WERI-Rb-1 (cell line): ENCODE results near the gene NMNAT2.

Experiments used
- DNase-seq: peaks from one replicate; pipeline ENCODE4 v3.0.0-alpha.2; 2020
- H3K27ac ChIP-seq: fragments of 250-450 bp; sonication (Bioruptor Pico); 2 replicates; pipeline ENCODE4 v1.5.1; 2020; ENCODE audit warnings: mild to moderate bottlenecking, moderate library complexity
- H3K27me3 ChIP-seq: fragments of 250-450 bp; sonication (Bioruptor Pico); 2 replicates; pipeline ENCODE4 v1.5.1; 2021; ENCODE audit warnings: mild to moderate bottlenecking, low read depth, moderate library complexity; ENCODE audit not compliant: insufficient read depth, severe bottlenecking
- H3K36me3 ChIP-seq: fragments of 250-450 bp; sonication (Bioruptor Pico); 2 replicates; pipeline ENCODE4 v1.5.1; 2020; ENCODE audit warnings: mild to moderate bottlenecking, moderate library complexity
- H3K4me3 ChIP-seq: 2 replicates; pipeline ENCODE4 v1.5.1; 2011; ENCODE audit warnings: low read depth, mild to moderate bottlenecking, control low read depth, low read length
- H3K9me3 ChIP-seq: fragments of 250-450 bp; sonication (Bioruptor Pico); 2 replicates; pipeline ENCODE4 v1.5.1; 2021; ENCODE audit warnings: mild to moderate bottlenecking, moderate library complexity; ENCODE audit not compliant: severe bottlenecking
- CTCF ChIP-seq: IDR thresholded peaks from 2 replicates; pipeline ENCODE4 v1.5.1; 2011; ENCODE audit warnings: low read depth, mild to moderate bottlenecking, control low read depth, inconsistent platforms, low read length

NMNAT2 gene

GRCh38 chr1:183249941-183250452 lies 168.2 kb downstream of the NMNAT2 start:
- no peak for DNase-seq
- H3K9me3 ChIP-seq: no peaks in the 10 kb centered on the region
- H3K4me3 ChIP-seq: no peak overlapping the region
- no peak overlapping the region for H3K27ac ChIP-seq
- H3K36me3 ChIP-seq: no peaks in the 10 kb centered on the region
- H3K27me3 ChIP-seq: no peaks in the 10 kb centered on the region
- TF ChIP-seq CTCF: no peak

GRCh38 chr1:183248989-183249691 lies 169.0 kb downstream of the NMNAT2 start:
- Histone ChIP-seq H3K9me3 (no peaks in the 10 kb centered on the region), H3K36me3 (no peaks in the 10 kb centered on the region), H3K27ac (no peak overlapping the region), H3K27me3 (no peaks in the 10 kb centered on the region), H3K4me3 (no peak overlapping the region)
- DNase-seq: no peak
- TF ChIP-seq CTCF: no peak

- Histone ChIP-seq H3K9me3 (no peaks in the 10 kb centered on the region), H3K27me3 (no peaks in the 10 kb centered on the region), H3K4me3 (no peak overlapping the region), H3K27ac (no peak overlapping the region), H3K36me3 (no peaks in the 10 kb centered on the region)
- no peak for TF ChIP-seq CTCF
- DNase-seq: no peak
Measured at GRCh38 chr1:183247931-183248330, 170.2 kb downstream of the NMNAT2 start.

- no peak for TF ChIP-seq CTCF
- Histone ChIP-seq H3K9me3 (no peaks in the 10 kb centered on the region), H3K4me3 (no peak overlapping the region), H3K27ac (no peak overlapping the region), H3K36me3 (no peaks in the 10 kb centered on the region), H3K27me3 (no peaks in the 10 kb centered on the region)
- DNase-seq: no peak
Measured at GRCh38 chr1:183247484-183247883, 170.7 kb downstream of the NMNAT2 start.

GRCh38 chr1:183247066-183247465 lies 171.1 kb downstream of the NMNAT2 start:
- no peak overlapping the region for H3K4me3 ChIP-seq
- H3K9me3 ChIP-seq: no peaks in the 10 kb centered on the region
- no peaks in the 10 kb centered on the region for H3K27me3 ChIP-seq
- no peaks in the 10 kb centered on the region for H3K36me3 ChIP-seq
- TF ChIP-seq CTCF: no peak
- H3K27ac ChIP-seq: no peak overlapping the region
- DNase-seq: no peak

- Histone ChIP-seq H3K27me3 (no peaks in the 10 kb centered on the region), H3K9me3 (no peaks in the 10 kb centered on the region), H3K36me3 (no peaks in the 10 kb centered on the region), H3K4me3 (no peak overlapping the region), H3K27ac (no peak overlapping the region)
- no peak for DNase-seq
- no peak for TF ChIP-seq CTCF
Measured at GRCh38 chr1:183246436-183246835, 171.7 kb downstream of the NMNAT2 start.
